PC-9 (cell line): ENCODE measurements around the gene BFSP1.

Source experiments
- EZH2 ChIP-seq: fragments of 200-600 bp; sonication (generic); IDR thresholded peaks from 2 replicates; pipeline ENCODE4 v1.8.0; 2017; ENCODE audit warnings: antibody characterized with exemption, low read depth
- TF ChIP-seq, protein P1 (sequence below): fragments of 200-600 bp; sonication (generic); conservative IDR thresholded peaks from 2 replicates; pipeline ENCODE4 v1.6.1; 2017; ENCODE audit warnings: mixed run types, antibody characterized with exemption, mild to moderate bottlenecking, moderate library complexity

DNA sequence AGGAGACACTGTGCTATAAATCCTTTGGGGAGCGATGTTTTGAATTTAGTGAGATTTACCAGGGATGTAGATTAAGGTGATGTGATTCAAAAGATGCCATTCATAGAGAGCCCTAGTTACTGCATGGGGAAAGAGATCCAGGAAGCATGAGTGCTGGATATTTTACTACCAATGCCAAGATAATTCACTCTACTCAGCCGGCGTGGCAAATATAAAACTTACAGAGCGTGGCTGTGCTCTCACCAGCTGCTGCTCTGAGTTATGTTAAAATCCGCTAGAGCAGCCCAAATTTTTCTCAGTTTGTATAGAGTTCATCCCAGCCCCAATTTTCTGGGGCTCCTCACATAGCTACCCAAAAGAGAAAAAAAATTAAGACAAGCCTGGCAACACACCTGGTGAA lies 48.6 kb downstream of the BFSP1 start:
- no peak for TF ChIP-seq EZH2
- TF ChIP-seq, protein P1, sequence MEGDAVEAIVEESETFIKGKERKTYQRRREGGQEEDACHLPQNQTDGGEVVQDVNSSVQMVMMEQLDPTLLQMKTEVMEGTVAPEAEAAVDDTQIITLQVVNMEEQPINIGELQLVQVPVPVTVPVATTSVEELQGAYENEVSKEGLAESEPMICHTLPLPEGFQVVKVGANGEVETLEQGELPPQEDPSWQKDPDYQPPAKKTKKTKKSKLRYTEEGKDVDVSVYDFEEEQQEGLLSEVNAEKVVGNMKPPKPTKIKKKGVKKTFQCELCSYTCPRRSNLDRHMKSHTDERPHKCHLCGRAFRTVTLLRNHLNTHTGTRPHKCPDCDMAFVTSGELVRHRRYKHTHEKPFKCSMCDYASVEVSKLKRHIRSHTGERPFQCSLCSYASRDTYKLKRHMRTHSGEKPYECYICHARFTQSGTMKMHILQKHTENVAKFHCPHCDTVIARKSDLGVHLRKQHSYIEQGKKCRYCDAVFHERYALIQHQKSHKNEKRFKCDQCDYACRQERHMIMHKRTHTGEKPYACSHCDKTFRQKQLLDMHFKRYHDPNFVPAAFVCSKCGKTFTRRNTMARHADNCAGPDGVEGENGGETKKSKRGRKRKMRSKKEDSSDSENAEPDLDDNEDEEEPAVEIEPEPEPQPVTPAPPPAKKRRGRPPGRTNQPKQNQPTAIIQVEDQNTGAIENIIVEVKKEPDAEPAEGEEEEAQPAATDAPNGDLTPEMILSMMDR: no peak
